Measurements from ENCODE around the gene EDC4. TPM values are rescaled to one million over a fixed set of nuclear protein-coding genes. Genes with fewer than 3 reads are reported as not detected.

The EDC4 gene
- total and polyA plus RNA-seq, 2 of the 8 experiments (the other 6 are each of a cell fraction or from before 2014, with no cell fraction given): 58.5 to 72.7 TPM

GRCh38 chr16:67865318-67865717, 7.5 kb upstream of the EDC4 start:
- Histone ChIP-seq H2BK15ac (ENCODE audit: low read length) (no peak overlapping the region), H2BK120ac (replicated peaks; ENCODE audit: low read depth, low read length) (no peak overlapping the region), H3K4me1 (replicated peaks in 1 of 4; ENCODE audit: control insufficient read depth in 3 of 4, insufficient read depth in 4 of 4, low read length in 3 of 4) (peaks cover 0 to 4% (median 0%) of the 10 kb centered on the region in 4 experiments; a peak in 2 of 7 replicates), H4K91ac (replicated peaks; ENCODE audit: insufficient read length, low read length) (no peak overlapping the region), H4K20me1 (replicated peaks in 1 of 2; ENCODE audit: control insufficient read depth in 1 of 2, insufficient read depth in 2 of 2, low read length in 2 of 2) (peaks cover 21 to 40% of the 10 kb centered on the region in 2 experiments), H2AK5ac (ENCODE audit: low read depth, low read length) (no peak overlapping the region), H4K8ac (ENCODE audit: extremely low read depth, insufficient read depth, low read length) (no peak overlapping the region), H3K79me2 (ENCODE audit: control insufficient read depth in 1 of 2, insufficient read depth in 2 of 2, low read length in 2 of 2) (peaks cover 8 to 38% of the 10 kb centered on the region in 2 experiments), H3K36me3 (ENCODE audit: control insufficient read depth in 2 of 4, insufficient read depth in 4 of 4, low read length in 3 of 4) (peaks cover 14 to 54% (median 26%) of the 10 kb centered on the region in 4 experiments), H3K23ac (ENCODE audit: insufficient read length) (no peak overlapping the region), H4K5ac (ENCODE audit: insufficient read length, low read depth, low read length) (no peak overlapping the region), H3K4ac (replicated peaks; ENCODE audit: insufficient read length, low read depth, low read length) (no peak overlapping the region), H3K27ac (ENCODE audit: low read depth, low read length) (no peak overlapping the region), H3K9me3 (ENCODE audit: insufficient read depth in 2 of 2, low read depth in 1 of 2, low read length in 1 of 2) (no peaks in the 10 kb centered on the region), H2BK20ac (ENCODE audit: low read length) (no peak overlapping the region), H3K14ac (ENCODE audit: insufficient read length) (no peak overlapping the region), H3K4me2 (ENCODE audit: insufficient read depth in 1 of 2, low read depth in 2 of 2, low read length in 2 of 2) (no peak overlapping the region), H3K27me3 (replicated peaks in 1 of 4; ENCODE audit: control insufficient read depth in 3 of 4, extremely low read depth in 1 of 4, insufficient read depth in 3 of 4, low read length in 3 of 4) (no peaks in the 10 kb centered on the region), H2BK5ac (ENCODE audit: low read depth, low read length) (no peak overlapping the region), H3K56ac (replicated peaks; ENCODE audit: insufficient read length, low read depth, low read length) (no peak overlapping the region), H3K23me2 (ENCODE audit: low read depth, low read length) (no peaks in the 10 kb centered on the region), H2BK12ac (ENCODE audit: low read depth, low read length) (no peak overlapping the region), H3K4me3 (ENCODE audit: extremely low read depth in 1 of 4, insufficient read depth in 2 of 4, low read depth in 3 of 4, low read length in 4 of 4) (no peak overlapping the region), H3K79me1 (ENCODE audit: low read depth, low read length) (peaks cover 33% of the 10 kb centered on the region), H2AFZ (ENCODE audit: low read length) (no peak overlapping the region), H3K18ac (ENCODE audit: extremely low read depth, low read length) (no peak overlapping the region), H3K9ac (replicated peaks in 1 of 4; ENCODE audit: extremely low read depth in 1 of 4, low read depth in 3 of 4, low read length in 3 of 4) (no peak overlapping the region)
- no peak for FAIRE-seq
- 94% methylated on average over 2 of the region's 2 CpGs; no CpG with 5 or more reads in 1 of the 2 experiments for WGBS, 2 experiments (ENCODE audit: extremely low coverage in 1 of 2, insufficient coverage in 1 of 2, insufficient read length in 1 of 2, insufficient replicate concordance in 2 of 2, low coverage in 1 of 2, low lambda C conversion rate in 2 of 2, missing lambda C conversion rate in 1 of 2)
- TF ChIP-seq CTCF (IDR thresholded peaks at IDR 0.05; ENCODE audit: control extremely low read depth in 1 of 3, insufficient read depth in 1 of 3, low read depth in 1 of 3, low read length in 3 of 3) (peak; percentile 76 to 83 (median 79)), YY1 (IDR thresholded peaks at IDR 0.05; ENCODE audit: low read depth, low read length) (peak; percentile 48; the same call in 1 of the 2 replicates), E2F6 (IDR thresholded peaks at IDR 0.05) (peak; percentile 56; the same call in 1 of the 2 replicates), RAD21 (IDR thresholded peaks at IDR 0.05 in 1 of 2, conservative IDR thresholded peaks at IDR 0.05 in 1 of 2; ENCODE audit: low read depth in 2 of 2, low read length in 2 of 2) (peak; percentile 80 to 82), CBX5 (IDR thresholded peaks at IDR 0.05; ENCODE audit: low read depth, low read length) (no peak), SIN3A (conservative IDR thresholded peaks at IDR 0.05 in 1 of 2, IDR thresholded peaks at IDR 0.05 in 1 of 2; ENCODE audit: low read depth in 1 of 2, low read length in 2 of 2) (0 out of 4 replicates have a peak, but pooled peaks of 1 of the 2 experiments have one; percentile 72), FOSL1 (IDR thresholded peaks at IDR 0.05; ENCODE audit: insufficient read depth, low read depth, low read length) (no peak), JUN (IDR thresholded peaks at IDR 0.05; ENCODE audit: low read depth, low read length) (no peak)
- TF ChIP-seq, protein P1, sequence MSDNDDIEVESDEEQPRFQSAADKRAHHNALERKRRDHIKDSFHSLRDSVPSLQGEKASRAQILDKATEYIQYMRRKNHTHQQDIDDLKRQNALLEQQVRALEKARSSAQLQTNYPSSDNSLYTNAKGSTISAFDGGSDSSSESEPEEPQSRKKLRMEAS (IDR thresholded peaks at IDR 0.05): peak; percentile 98
- CTCF ChIA-PET (ENCODE audit: partially characterized antibody): interaction anchor here (0.8 to 12.2 kb wide), 17 partner anchors 11 to 192 kb away, joined by 3 to 123 read pairs (median 6); partner anchors contain the start of genes CENPT and NUTF2
- POLR2A ChIA-PET (ENCODE audit: partially characterized antibody): interaction anchor here (0.6 to 7.0 kb wide), 2 partner anchors 17 to 49 kb away, joined by 3 to 100 read pairs; partner anchors contain the start of genes CENPT and NUTF2
- no peak for DNase-seq (ENCODE audit: low read depth in 1 of 2, low spot score in 2 of 2)

All from H1 (cell line).